ENCODE data around the gene NUP62.

NUP62 gene

DNA sequence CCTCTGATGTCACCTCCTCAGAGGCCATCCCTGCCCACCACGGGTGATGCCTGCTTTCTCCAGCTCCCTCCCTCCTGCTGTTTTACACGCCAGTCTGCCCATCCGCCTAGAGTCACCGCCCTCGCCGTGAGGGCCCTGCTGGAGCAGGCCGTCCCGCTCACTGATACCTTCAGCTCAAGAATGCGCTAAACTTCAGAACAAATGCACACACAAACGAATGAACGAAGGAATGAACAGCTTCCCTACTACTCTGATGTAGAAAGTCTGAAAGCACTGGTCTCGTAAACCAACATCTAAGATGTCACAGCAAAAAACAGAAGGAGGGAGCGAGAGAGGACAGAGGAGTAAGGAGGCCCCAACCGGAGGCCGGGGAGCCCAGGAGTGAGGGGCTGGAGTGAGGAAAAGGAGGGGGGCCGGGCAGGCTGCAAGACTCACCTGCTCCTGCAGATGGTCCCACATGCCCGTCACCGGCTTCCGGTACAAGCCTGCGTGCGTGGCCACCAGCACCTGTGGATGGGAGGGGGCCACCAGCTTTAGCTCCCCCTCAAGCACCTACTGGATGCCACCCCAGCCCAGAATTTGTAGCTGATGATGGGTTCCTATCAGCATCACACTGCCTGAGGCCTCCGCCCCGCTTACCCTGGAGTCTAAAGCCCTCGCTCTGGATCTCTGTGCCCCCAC is 65.9 kb downstream of the NUP62 start:
- no peak for DNase-seq

DNA sequence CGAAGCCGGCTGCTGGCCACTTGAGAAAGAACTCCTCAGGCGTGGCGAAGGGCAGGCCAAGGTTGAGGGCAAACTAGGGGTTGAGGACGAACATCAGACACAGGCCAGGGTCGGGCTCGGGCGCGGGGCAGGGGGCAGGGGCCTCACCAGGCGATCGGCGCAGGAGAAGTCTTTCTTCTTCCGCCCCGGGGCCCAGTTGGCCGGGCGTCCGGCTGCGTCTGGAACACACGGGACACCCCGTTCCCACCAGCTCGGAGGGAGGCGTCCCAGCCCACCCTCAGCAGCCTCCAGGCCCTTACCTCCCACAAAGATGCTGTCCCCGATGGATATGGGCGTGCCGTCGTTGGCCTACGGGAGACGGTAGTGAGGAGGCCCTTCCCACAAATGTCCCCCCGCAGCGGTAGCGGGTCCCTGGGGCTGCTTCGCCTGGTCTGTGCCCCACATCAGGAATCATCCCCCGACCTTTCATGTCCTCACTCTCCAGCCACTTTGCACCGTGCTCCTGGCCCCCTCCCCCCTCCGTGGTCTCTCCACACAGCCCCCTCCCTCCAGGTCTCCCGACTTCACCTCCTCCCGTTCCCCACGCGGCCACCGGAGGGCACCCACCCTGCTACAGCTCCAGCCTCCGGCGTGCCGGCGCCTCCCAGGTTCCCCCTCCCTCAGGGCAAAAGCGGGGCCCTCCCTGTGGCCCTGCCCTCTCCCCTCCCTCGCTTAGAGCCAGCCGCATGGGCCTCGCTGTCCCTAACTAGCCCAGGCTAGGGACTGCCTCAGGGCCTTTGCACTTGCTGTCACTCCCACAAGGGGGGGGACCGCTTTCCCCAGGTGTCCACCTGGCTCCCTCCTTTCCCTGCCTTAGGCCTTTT is 66.7 kb downstream of the NUP62 start:
- no peak for DNase-seq

DNA sequence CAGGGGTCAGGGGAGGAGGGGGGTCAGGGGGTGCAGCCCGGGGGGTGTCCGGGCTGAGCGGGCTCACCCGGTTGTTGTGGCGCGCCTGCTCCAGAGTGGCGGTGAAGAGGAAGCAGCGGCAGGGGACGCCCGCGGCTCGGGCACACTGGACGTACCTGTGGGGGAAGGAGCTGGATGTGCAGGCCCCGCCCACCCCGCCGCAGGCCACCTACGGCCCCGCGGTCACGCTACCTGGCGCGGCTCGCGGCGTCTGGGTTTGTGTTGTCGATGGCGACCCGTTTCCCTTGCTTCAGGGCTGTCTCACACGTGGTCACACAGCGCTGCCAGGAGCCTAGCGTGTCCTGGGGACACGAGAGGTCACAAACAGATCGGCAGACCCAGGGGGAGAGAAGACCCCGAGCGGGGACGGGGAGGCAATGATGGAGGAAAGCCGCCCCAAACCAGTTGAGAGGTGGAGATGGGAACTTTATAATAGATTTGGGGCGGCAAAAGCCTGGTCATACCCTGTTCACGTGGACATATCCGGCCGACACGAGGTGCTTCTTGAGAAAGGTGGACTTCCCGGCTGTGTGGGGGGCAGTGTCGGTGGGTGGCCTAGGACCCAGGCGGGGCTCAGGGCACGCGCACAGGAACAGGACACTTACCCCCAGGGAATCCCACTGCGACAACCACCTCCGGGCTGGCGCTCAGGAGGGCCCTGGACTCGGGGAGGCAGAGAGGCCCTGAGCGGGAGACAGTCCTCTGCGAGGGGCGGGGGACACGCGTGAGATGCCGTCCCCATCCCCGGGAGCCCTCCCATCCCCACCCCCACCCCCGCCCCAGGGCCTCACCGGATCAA is 67.5 kb downstream of the NUP62 start:
- no peak for DNase-seq

DNA sequence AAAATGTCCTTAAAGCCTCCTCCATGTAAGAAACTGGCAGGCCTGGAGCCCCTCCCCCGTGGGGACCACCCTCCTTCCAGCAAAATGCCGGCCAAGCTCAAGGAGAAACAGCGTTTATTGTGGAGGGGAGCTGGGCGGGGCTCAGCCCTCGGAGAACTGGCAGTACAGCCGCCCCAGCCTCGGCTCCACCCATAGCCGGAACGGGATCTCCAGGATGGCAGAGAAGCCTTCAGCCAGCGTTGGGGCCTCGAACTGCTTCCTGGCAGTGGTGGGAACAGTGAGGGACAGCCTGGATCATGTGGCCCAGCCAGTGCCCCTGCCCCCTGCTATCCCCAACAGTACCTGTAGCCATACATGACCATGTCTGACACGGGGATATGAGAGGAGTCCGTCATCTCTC is 68.2 kb downstream of the NUP62 start:
- no peak for DNase-seq

DNA sequence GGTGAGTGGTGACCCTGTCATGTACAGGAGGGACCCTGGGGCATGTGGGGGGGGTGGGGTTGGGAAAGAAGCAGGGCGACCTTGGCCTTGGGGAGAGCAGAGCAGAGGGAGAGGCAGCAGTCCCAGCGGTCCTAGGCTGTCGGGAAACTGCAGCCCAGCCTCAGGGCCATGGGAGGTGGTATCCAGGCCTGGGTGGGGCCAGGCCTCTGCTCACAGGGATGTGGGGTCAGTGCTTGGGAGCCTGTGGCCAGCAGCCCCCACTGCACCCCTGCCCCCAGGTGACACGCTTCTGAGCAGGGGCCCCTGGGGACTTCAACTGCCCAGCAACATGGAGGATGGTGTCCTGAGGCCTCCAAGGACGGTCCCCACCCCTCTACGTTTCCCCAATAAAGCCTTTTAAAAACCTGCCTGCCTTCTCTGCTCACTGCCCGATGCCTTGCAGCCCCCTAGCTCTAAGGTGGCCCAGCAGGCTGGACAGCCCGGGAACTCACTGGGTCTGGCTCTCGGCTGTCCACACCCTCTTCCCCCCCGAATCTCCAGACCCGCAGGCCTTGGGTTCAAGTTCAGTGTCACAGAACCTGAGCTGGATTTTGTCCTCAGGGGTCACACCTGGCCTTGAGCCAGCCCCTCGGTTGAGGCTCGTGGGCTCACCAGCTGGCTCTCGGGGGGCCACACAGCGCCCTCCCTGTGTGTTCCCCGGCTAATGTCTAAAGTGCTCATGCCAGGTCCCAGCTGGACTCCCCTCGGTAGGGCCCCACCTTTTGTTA is 68.8 kb downstream of the NUP62 start:
- DNase-seq: no peak

DNA sequence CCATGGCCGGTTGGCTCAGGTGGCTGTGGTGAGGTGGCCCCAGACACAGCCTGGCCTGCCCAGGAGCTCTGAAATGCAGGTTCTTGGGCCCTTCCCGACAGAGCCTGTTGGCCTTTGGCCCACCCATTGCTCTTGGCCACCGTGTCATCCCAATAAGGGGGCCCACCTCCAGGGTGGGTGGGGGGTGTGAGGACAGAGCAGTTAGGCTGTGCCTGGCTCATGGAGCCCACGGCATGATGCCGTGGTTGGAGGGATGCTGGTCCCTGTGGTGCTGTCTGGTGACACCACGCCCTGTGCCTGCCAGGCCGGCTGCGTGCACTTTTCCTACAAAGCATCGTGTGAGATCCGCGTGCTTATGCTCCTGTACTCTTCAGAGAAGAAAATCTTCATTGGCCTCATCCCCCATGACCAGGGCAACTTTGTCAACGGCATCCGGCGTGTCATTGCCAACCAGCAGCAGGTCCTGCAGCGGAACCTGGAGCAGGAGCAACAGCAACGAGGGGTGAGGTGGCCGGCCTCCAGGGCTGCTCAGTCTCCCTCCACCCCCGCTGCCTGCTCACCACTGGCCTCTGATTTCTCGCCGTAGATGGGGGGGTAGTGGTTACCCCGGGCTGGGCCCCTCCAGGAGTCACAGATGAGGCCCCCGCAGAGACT is 69.5 kb downstream of the NUP62 start:
- DNase-seq: no peak

DNA sequence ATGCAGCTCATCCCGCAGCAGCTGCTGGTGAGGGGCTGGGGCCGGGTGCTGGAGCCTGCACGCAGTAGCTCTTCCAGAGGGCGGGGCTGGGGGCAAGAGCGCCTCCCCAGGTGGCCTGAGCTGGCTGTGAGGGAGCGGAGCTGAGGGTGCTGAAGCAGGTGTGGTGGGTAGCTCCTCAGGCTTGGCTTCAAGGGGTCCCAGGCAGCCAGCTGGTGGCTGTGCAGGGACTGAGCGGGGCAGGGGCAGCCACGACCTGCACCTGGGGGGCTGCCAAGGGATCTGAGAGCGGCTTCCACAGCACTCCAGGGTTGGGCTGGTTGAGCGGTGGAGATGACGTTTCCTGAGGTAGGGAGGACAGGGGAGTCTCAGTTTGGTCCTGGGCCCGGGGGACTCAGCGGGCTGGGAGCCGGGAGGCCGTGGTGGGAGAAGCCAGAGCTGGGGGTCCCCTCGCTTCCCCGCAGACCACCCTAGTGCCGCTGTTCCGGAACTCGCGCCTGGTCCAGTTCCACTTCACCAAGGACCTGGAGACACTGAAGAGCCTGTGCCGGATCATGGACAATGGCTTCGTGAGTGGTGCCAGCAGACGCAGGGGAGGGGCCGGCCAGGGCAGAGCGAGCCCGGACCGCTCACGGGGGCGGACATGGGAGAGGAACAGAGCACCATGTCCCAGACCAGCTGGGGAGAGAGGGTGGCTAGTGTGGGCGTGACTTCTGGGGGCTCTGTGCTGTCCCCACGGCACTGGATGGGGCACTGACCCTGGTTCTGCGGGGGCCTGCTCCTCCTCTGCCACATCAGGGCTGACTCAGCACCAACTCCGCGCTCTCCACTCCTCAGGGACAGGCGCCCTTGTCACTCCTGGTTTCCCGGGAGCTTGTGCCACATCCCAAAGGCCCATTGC is 71.0 kb downstream of the NUP62 start:
- DNase-seq: no peak

DNA sequence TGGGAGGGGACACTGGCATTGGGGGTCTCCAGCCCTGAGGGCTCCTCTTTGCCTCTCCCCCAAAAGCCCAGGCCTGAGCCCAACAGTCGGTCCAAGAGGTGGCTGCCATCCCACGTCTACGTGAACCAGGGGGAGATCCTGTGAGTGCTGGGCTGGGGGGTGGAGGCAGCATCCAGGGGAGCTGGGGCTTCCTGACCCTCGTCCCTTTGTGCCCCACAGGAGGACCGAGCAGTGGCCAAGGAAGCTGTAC is 71.5 kb downstream of the NUP62 start:
- no peak for DNase-seq

DNA sequence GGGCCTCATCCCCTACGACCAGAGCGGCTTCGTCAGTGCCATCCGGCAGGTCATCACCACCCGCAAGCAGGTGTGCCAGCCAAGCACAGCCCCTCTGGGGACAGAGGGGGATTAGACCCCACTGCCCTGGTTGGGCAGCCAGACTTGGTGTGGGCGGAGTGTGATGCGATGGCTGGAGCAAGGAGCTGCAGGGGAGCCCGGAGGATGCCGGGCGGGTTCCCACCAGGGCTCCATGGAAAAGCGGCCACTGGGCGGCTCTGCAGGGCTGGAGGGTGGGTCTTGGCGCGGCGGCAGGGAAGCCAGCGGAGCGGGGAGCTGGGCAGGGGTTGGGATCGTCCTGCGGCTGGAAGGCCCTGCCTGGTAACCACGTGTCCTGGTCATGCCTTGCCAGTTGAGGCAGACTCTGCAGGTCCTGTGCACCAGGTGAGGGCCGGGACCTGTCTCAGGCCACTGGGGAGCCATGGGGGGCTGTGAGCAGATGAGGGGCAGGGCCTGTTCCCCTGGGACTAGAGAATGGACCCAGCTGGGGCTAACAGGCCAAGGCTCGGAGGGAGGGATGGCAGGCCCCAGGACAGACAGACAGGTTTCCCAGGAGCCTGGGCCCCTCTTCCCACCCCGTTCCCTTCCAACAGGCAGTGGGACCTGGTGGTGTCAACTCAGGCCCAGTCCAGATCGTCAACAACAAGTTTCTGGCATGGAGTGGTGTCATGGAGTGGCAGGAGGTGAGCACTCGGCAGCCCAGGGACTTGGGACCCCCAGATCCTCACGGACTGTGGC is 72.1 kb downstream of the NUP62 start:
- DNase-seq: no peak
